Epithelial cell of esophagus (primary cell): Measurements from ENCODE around the gene AGO1.
A peak's percentile ranks its signal among the peaks of the same experiment; 100 is the strongest.

Source experiments
- DNase-seq: peaks from one replicate; pipeline ENCODE4 v3.0.0; 2010; ENCODE audit warnings: low read depth
- H3K4me3 ChIP-seq: 2 replicates; pipeline ENCODE4 v1.5.1; 2011; ENCODE audit warnings: mild to moderate bottlenecking, low read length, control low read depth
- CTCF ChIP-seq: IDR thresholded peaks from 2 replicates; pipeline ENCODE4 v1.5.1; 2011; ENCODE audit warnings: low read depth, mild to moderate bottlenecking, low read length, control low read depth, inconsistent platforms; ENCODE audit not compliant: insufficient read depth; ENCODE audit errors: missing control alignments

The AGO1 gene

GRCh38 chr1:35930593-35931445 lies 47.8 kb downstream of the AGO1 start, which contains the start of gene AGO3:
Gene AGO3 (plus strand): TSS chr1:35931105. CDS start chr1:35931427, 322 bp downstream.
- DNase-seq, result peak; percentile 90
- peak within 1 kb of the TSS; percentile 75 for H3K4me3 ChIP-seq
- no peak for TF ChIP-seq CTCF

GRCh38 chr1:35931446-35932157 lies 48.6 kb downstream of the AGO1 start:
- TF ChIP-seq CTCF, result no peak
- H3K4me3 ChIP-seq, result peak overlapping the region; percentile 75
- DNase-seq, result peak; percentile 28

- TF ChIP-seq CTCF, result no peak
- peak overlapping the region; percentile 75 for H3K4me3 ChIP-seq
- no peak for DNase-seq
Measured at GRCh38 chr1:35932158-35932636, 49.2 kb downstream of the AGO1 start.

GRCh38 chr1:35932941-35933340 lies 49.9 kb downstream of the AGO1 start:
- no peak for TF ChIP-seq CTCF
- H3K4me3 ChIP-seq, result no peak overlapping the region
- no peak for DNase-seq

- DNase-seq, result no peak
- no peak overlapping the region for H3K4me3 ChIP-seq
- TF ChIP-seq CTCF, result no peak
Measured at GRCh38 chr1:35935442-35936388, 52.7 kb downstream of the AGO1 start.

- no peak for DNase-seq
- no peak for TF ChIP-seq CTCF
- no peak overlapping the region for H3K4me3 ChIP-seq
Measured at GRCh38 chr1:35936838-35937237, 53.8 kb downstream of the AGO1 start.
